IPS DF 19.7 (cell line): ENCODE results near the gene LRP11.
"Not testable (repeated sequence)": the region's sequence is repeated elsewhere in the genome, so short reads cannot be mapped to it uniquely, and the experiment has no call there.

Experiments used
- DNase-seq: peaks from one replicate; pipeline ENCODE4 v3.0.0-alpha.2; 2013; ENCODE audit warnings: low read depth, low spot score

LRP11 gene

DNA sequence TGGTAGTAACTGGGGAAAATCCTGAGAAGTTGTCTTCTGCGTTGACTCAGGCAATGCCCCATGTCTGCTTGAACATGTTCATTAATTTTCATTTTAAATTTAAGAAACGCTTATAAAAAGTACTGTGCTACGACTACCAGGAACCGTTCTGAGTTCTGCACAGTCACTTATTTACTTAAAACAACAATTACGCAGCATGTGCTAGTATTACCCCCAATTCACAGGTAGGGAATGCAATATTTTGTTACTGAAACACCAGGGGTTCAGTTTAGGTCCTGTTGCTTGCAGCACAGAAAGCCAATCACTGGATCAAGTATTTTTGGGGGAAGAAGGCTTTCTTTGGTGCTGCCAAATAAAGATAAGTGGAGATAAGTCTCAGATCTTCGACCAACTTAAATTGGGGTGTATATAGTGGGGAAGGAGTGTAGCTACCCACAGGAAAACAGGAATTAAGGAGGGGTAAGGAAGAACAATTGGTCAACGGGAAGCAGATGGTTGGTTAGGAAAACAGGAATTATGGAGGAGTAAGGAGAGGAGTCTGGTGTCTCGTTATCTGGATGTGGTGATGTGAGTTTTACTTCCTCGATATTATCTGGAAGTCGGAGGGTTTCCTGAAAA is 5.2 kb upstream of the LRP11 start:
- no peak for DNase-seq

GRCh38 chr6:149867876-149868640 is 3.9 kb upstream of the LRP11 start:
- no peak for DNase-seq

- DNase-seq = no peak
Measured at GRCh38 chr6:149864578-149865535, 698 bp upstream of the LRP11 start.

DNA sequence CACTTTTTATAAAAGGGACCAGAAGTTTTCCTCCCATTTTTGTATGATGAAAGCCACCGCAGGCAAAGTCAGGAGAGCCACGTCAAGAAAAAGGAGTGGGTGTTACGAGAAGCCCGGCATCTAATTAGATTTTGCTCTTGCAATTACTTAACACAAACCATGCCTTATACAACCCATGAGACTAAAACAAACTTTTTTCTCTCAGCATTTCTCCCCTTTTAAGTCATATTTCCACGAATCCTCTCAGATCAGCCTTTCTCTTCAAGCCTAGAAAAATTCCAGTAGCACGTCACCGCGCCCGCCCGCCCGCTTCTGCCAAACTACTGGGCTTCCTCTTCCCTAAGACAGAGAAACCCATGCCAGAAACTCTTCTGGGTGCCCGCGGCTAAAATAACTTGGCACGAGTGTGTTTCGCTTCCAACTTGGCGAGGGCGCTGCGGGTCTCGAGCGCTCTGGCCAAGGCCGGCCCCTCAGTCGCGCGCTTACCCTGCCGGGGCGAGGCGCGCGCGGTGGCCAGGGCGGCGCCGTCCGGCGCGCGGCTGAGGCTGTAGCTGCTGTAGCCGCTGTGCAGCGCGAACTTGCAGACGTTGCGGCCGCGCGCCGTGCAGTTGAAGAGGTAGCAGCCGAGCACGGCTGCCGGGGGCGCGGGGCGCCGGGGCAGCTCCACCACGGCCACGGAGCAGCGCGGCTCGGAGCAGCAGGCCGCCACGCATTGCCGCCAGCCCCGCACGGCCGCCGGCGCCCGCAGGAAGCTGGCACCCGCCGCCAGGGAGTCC is 1.0 kb downstream of the LRP11 start:
- DNase-seq = no peak

DNA sequence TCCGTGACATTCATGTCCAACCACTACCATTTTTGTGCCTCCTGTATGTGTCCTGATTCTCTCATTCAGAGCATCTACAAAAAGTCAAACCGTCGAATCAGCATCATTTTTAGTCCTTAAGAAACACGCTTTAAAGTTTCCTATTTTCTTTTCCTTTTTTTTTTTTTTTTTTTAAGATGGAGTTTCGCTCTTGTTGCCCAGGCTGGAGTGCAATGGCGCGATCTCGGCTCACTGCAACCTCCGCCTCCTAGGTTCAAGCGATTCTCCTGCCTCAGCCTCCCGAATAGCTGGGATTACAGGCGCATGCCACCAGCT is 1.8 kb downstream of the LRP11 start:
- DNase-seq = not testable (repeated sequence)

DNA sequence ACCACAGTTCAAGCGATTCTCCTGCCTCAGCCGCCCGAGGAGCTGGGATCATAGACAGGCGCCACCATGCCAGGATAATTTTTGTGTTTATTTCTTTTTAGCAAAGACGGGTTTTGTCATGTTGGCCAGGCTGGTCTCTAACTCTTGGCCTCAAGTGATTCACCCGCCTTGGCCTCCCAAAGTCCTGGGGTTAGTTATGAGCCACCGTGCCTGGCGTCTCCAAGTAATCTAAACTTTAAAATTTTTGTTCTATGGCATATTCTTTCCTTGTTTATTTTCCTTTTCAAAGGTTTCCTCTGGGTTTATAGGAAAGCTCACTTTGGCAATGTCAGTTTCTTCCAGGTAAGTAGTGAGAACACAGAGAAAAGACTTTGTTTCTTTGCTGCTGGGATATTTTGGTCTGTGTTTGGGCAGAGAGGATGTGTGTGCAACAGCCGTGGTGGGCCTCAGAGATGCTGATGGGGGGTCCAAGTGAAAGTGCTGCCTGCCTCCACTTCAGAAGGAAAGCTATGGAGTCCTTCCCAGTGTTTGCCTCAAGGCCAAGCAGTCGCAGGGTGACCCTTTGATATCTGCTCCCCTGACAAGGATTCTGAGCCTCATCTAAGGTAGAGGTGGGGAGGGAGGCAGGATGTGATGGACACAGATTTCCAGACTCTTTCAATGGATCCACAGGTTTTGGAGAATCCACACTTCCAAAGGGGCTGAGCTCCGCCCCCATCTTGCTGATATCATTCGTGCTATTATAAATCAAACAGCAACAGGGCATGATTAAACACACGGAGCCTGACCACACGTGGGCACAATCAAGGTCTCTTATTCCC is 2.3 kb downstream of the LRP11 start:
- no peak for DNase-seq

- DNase-seq = no peak
Measured at GRCh38 chr6:149860834-149861602, 3.1 kb downstream of the LRP11 start.

DNA sequence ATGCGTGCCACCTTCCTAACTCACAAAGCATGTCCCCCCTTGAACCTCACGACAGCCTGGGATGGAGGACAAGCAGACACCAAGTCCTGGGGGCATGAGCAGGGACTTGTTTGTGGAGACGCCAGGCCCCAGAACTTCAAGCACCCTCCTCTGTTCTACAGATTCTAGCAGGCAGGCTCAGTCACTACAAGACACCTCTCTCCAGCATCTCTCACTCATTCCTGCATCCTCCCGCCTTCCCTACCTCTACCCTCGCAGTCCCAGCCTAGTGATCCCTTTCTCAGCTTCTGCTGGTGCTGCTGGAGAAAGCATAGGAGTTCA is 3.7 kb downstream of the LRP11 start:
- no peak for DNase-seq

DNA sequence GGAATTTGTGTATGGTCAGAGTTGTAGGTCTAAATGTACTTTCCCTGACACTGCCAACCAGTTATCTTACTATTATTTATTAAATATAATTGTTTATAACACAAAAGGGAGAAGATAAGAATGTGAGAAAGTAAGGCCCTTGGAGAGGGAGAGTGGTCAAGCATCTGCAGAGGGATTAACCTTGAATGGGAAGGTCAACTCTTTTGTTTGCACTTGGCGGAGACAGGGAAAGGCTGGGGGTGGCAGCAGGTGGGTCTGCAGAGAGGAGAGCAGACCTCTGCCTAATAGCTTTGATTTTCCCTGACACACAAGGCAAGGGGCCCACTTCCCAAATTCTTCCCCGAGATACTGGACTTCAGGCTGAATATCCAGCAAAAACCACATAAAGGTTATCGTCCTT is 4.2 kb downstream of the LRP11 start:
- no peak for DNase-seq

- no peak for DNase-seq
Measured at GRCh38 chr6:149859368-149859767, 4.8 kb downstream of the LRP11 start.

- no peak for DNase-seq
Measured at GRCh38 chr6:149857541-149857940, 6.6 kb downstream of the LRP11 start.

GRCh38 chr6:149856256-149856994 is 7.7 kb downstream of the LRP11 start:
- DNase-seq = no peak

GRCh38 chr6:149855741-149856140 is 8.4 kb downstream of the LRP11 start:
- no peak for DNase-seq

- no peak for DNase-seq
Measured at GRCh38 chr6:149855040-149855654, 9.0 kb downstream of the LRP11 start.

DNA sequence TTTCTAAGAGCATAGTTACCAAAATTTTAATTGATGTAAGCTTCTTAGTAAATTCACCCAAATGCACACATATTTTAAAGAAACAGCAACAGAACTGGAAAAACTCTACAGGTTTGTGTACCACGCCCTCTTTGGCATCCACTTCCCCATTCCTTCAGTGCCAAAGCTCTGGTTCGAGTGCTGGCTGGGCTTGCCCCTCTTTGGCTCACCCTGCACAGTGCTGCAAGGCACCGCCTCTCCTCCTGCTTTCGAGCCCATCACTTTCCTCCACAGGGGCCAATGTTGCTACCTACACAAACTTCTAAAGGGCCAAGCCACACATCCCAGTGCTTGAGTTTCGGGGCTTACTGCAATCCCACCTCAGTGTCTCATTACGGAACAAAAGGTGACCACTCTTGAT is 9.6 kb downstream of the LRP11 start:
- DNase-seq = no peak

GRCh38 chr6:149854017-149854416 is 10.1 kb downstream of the LRP11 start:
- DNase-seq = not testable (repeated sequence)

DNA sequence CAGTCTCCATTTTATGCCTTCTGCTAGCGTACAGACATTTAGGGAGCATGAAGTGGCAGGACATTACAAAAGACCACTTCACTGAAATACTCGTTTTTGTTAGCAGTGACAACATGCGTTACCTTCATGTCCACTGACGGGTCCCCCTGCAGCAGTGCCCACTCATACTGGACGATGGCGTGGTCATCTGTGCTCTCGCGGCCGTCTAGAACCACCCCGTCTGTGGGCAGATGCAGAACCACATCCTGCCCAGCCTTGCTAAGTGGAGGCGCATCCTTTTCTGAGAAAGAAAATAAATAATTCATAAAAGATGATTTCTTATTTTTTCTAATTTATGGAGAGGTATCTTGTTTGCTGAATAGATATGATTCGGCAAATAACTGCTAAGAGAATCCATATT is 11.3 kb downstream of the LRP11 start:
- no peak for DNase-seq

DNA sequence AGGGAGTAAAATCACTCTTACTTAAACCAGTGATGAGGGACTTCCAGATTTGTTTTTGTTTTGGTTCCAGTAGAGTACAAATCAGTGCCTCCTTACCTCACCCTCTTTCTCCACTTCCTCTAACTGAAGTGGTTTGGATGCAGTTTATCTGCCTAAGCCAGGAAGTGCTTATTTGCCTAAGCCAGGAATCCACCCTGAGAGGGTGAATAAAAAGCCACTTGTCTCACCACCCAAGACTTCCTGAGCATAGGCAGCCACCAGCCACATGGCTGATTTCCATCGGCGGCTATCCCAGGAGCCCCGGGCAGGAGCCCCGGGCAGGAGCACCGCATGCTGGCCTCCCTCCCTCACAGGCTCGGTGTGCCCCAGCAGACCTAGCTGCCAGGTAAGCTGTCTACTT is 12.0 kb downstream of the LRP11 start:
- DNase-seq = no peak

DNA sequence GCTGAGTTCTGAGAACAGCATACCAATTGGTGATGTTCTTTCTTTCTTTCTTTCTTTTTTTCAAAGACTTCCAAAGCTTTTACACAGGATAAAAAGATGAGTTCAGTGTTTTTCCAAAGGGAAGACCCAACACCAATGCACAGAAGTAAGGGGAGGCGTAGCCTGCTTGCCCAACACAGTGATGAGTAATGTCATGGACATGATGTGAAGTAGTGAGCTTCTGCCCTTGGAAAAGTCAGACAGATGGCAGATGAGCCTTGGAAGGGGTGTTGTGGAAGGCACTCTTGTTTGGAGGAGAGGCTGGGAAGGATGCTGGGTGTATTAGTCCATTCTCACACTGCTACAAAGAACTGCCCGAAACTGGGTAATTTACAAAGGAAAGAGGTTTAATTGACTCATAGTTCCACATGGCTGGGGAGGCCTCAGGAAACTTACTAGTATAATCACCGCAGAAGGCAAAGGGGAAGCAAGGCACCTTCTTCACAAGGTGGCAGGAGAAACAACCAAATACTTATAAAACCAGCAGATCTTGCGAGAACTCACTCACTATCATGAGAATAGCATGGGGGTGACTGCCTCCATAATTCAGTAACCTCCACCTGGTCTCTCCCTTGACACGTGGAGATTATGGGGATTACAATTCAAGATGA is 12.6 kb downstream of the LRP11 start:
- no peak for DNase-seq
